ENCODE measurements around the gene SOX5. TPM values are rescaled to one million over a fixed set of nuclear protein-coding genes. Genes with fewer than 3 reads are reported as not detected.

The SOX5 gene
- total and polyA plus RNA-seq, 2 of the 8 experiments (the other 6 are each of a cell fraction or from before 2014, with no cell fraction given): 2.2 to 2.6 TPM

GRCh38 chr12:23987046-23987445 lies 37.6 kb upstream of the SOX5 start (continued):
- no peak for TF ChIP-seq RBBP5 (IDR thresholded peaks at IDR 0.05; ENCODE audit: borderline replicate concordance, low read depth, low read length)
- no peak for TF ChIP-seq CHD7 (IDR thresholded peaks at IDR 0.05; ENCODE audit: insufficient replicate concordance, low read length)
- no peak for TF ChIP-seq JUND (IDR thresholded peaks at IDR 0.05; ENCODE audit: low read length)
- TF ChIP-seq RFX5 (IDR thresholded peaks at IDR 0.05; ENCODE audit: borderline replicate concordance, low read depth, low read length): no peak
- no peak for TF ChIP-seq BRCA1 (IDR thresholded peaks at IDR 0.05; ENCODE audit: low read depth, low read length)
